Left forelimb (tissue), 1 donor: ENCODE measurements around the gene GPR42.
"Not testable (repeated sequence)": the region's sequence is repeated elsewhere in the genome, so short reads cannot be mapped to it uniquely, and the experiment has no call there.

ENCODE experiments used
- DNase-seq: peaks from one replicate; pipeline ENCODE4 v3.0.0-alpha.2; 2018; ENCODE audit warnings: low spot score

Gene GPR42

DNA sequence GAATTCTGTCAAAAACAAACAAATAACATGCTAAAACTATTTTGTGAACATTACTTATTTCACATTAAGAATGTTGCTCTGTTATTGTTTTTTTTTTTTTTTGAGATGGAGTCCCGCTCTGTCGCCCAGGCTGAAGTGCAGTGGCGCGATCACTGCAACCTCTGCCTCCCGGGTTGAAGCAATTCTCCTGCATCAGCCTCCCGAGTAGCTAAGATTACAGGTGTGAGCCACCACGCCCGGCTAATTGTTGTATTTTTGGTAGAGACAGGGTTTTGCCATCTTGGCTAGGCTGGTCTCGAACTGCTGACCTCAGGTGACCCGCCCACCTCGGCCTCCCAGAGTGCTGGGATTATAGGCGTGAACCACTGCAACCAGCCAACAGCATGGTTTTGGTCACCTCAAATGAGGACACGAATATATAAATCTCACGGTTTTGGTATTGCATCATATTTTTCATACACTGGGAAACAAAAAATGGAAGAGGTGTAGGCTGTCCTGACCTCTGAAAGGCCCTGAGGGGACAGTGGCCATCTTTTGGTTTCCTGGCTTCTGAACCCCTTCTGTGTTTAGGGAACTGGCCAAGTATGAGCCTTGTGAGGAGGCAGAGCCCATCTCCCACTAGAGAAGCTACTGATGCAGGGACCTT, 25.5 kb downstream of the GPR42 start:
- no peak for DNase-seq

DNA sequence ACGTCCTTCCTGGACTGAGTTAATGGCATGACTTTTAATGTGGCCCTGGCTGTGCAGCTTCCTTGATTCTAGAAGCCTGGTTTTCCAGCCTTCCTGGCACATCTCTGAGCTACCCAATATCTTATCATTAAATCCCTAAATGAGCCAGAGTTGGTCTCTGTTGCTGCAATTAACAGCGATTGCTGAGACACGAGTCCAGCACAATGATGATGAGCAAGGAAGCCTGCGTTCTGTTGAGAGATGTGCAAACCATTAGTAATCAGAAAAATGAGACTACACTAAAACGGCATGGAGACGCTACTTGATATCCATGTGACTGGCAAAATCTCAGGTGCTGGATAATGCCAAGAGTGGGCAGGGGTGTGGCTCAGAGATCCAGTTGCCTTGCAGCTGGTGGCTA, 26.2 kb downstream of the GPR42 start:
- DNase-seq, result no peak

DNA sequence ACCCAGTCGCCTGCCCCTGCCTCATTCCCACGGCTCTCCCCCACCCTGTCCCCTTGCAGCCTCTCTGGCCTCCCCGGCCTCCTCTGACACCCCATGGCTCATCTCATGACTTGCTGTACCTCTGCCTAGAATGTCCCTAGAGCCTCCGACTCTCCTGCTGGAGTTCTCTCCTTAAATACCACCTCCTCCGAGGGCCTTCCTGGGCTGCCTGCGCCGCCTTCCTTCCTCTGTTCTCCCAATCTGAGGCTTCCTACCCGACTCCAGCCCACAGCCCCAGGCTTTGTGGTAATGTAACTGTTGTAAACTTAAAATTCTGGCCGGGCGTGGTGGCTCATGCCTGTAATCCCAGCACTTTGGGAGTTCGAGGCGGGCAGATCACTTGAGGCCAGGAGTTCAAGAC, 27.7 kb downstream of the GPR42 start:
- no peak for DNase-seq

DNA sequence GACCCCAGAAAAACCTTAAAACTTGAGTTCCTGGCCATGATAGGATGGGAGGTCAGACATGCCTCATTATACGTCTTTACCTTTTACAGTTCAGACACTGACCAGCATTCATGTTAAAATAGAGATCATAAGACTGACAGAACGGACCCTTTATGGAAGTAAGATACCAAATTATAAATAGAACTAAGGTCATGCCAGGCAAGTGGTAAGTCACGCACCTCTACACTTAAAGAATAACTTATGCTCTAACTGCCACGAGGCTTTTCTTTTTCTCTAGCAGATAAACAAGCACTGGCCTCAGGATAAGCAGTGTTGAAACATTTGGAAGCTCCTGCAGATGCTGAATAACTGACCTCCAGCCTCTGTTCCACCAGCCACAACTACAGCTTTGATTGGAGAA, 28.4 kb downstream of the GPR42 start:
- no peak for DNase-seq

DNA sequence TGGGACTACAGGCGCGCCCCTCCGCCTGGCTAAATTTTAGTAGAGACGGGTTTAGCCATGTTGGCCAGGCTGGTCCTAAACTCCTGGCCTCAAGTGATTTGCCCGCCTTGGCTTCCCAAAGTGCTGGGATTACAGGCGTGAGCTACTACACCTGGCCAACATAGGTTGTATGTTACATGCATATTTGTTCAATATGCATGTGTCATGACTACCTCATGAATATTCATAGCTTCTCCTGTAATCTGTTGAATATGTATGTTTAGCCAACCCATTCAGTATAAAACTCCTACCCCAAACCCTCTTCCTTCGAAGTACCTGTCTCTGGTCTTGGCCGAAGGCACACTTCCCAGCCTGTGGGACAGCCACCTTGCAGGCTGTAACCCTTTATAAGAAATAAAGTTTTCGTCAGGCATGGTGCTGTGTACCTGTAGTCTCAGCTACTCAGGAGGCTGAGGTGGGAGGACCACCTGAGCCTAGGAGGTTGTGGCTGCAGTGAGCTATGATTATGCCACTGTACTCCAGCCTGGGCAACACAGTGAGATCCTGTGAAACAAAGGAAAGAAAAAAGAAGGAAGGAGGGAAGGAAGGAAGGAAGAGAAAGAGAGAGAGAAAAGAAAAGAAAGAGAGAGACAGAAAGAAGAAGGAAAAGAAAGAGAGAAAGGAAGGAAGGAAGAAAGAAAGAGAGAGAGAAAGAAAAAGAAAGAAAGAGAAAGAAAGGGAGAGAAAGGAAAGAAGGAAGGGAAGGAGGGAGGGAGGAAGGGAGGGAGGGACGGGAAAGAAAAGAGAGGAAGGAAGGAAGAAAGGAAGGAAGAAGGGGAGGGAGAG, 29.3 kb downstream of the GPR42 start:
- no peak for DNase-seq

DNA sequence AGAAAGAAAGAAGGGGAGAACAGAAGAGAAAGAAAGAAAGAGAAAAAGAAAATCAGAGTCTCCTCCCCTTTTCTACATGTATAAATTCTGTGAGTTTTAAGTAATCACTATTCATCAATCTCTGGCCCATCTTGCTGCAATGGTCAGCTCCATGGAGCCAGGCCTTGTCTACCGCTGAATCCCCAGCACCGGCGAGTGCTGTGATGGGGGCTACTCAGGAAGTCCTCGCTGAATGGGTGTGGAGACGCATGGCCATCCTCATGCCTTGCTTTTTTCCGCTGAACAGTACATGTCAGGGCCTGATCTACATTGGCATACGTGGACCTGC, 29.9 kb downstream of the GPR42 start:
- DNase-seq, result no peak

DNA sequence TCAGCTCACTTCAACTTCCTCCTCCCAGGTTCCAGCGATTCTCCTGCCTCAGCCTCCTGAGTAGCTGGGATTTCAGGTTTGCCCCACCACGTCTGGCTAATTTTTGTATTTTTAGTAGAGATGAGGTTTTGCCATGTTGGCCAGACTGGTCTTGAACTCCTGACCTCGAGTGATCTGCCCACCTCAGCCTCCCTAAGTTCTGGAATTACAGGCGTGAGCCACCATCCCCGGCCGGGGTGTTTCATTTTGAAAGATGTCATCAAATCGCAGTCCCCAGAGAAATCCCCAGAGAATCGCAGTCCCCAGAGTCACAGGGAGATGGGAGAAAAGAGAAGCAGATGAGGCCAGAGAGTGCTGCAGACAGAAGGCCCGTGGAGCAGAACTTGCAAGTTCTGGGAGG, 30.5 kb downstream of the GPR42 start:
- not testable (repeated sequence) for DNase-seq

DNA sequence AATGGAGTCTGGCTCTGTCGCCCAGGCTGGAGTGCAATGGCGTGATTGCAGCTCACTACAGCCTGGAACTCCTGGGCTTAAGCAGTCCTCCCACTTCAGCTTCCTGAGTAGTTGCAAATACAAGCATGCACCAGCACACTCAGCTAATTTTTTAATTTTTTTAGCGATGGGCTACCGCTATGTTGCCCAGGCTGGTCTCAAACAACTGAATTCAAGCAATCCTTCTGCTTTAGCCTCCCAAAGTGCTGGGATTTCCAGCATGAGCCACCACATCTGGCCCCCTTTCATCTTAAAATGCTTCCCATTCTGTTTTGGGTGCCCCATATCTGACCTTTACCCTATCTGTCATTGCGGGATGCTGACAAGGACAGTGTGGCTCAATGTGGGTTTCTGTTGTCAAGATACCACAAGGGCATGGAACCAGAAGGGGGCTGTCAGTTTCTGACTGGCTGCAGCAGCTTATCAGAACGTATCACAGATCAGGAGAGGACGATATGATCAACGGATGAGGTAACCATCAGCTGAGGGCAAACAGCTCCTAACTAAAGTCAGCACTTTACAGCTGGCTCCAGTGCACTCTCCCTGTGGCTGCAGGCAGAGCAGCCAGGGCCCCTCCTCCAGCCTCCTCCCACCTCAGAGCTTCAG, 32.4 kb downstream of the GPR42 start:
- no peak for DNase-seq

DNA sequence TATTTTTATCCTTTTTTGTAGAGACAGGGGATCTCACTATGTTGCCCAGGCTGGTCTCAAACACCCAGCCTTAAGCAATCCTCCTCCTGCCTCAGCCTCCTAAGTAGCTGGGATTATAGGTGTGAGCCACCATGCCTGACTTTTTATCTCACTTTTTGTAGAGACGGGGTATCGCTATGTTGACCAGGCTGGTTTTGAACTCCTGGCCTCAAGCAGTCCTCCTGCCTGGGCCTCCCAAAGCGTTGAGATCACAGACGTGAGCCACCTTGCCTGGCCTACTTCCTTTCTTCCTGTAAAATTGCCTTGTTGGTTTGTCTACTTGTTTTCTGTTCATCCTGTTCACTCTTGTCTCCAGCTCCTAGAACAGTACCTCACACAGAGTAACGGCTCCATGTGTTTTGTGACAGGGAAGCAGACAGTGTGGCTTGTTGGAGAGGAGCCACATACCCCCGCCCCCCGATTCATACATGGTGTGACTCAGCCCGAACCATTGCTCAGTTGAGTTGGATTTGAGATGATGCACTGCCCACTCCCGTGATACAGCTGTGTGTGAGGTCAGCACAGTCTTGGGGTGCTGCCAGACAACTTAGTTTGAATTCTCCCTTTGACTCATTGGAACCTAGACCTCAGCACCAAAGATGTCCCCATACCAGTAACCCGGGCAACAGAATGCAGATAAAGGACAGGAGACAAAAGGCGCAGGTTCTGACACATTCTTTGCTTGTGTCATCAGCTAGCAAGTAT, 34.2 kb downstream of the GPR42 start:
- no peak for DNase-seq

DNA sequence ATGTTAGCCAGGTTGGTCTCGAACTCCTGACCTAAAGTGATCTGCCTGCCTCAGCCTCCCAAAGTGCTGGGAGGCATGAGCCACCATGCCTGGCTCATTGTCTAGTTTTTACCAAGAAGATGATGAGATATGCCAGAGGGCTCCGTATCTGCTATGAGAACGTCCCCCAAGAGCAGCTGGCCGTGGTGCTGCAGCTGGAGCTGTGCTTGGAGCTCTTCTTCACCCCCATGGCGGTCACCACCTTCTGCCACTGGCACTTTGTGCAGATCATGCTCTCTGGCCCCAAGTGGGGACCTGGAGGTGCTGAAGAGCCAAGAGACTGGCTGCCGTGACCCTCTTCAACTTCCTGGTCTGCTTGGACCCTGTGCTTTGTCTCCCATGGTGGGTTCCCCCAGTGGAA, 36.8 kb downstream of the GPR42 start:
- no peak for DNase-seq

DNA sequence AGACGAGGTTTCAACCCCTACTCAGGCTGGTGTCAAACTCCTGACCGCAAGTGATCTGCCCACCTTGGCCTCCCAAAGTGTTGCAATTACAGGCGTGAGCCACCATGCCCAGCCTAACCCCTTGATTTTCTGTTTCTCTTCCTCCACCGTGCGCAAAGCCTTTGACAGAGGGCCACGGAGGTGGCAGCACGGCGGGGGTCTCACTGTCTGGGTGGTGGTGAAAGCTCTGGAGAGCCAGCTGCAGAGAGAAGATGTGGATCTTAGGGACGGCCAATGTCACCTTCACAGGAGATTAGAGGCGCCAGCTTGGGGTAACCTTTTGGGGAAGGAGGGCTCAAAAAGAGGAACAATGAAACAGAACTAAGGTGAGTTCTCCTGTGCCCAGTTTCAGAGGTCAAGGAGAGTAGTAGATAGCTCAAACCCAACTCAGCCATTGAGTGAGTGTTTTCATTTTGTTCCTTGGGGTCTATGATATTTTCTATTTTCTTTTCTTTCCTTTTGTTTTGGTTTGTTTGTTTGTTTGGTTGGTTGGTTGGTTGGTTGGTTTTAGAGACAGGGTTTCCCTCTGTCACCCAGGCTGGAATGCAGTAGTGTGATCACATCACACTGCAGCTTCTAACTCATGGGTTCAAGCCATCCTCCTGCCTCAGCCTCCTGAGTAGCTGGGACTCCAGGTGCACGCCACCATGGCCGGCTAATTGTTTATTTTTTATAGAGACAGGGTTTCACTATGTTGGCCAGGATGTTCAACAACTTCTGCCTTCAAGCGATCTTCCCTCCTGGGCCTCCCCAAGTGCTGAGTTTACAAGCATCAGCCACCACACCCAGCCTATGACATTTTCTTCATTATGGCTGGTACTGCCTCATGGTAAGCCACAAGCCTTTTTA, 37.7 kb downstream of the GPR42 start:
- DNase-seq, result no peak

DNA sequence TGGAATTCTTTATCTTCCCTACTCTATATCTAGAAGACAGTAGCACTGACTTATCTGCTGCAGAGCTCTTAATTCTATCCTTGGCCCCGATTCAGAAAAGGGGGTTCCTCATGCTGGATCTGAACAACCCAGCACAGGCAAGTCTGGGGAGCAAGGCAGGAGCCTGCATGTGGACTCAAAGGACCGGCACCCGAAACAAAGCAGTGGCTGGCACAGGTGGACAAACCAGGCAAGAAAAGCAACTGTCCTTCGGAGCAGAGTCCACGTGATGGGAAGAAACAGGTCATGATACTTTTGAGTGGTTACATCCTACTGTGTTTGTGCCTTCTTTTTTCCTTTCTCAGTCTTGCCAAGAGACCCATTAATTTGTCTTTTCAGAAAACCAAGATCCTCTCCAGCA, 38.3 kb downstream of the GPR42 start:
- no peak for DNase-seq

DNA sequence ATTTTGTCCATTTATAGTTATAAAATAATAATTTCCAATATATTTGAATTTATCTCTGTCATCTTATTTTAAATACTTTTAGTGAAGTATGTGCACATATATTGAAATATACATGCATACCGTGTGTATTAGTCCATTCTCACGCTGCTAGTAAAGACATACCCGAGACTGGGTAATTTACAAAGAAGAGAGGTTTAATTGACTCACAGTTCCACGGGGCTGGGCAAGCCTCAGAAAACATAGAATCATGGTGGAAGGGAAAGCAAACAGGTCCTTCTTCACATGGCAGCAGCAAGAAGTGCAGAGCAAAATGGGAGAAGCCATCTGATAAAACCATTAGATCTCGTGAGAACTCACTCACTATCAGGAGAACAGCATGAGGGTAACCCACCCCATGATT, 39.6 kb downstream of the GPR42 start:
- DNase-seq, result no peak

DNA sequence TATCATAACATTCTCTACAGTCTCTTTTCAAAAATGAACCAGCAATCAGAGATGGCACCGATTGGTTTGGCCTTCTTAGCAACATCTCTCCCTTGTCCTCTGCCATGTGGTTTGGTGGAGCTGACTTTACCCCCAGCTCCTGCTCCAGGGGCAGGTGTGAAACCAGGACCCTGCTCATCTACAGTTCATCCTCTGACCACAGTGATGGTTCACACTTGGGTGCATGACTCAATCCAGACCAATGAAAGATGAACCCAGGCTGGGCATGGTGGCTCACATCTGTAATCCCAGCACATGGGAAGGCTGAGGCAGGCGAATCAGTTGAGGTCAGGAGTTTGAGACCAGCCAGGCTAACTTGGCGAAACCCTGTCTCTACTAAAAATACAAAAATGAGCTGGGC, 43.6 kb downstream of the GPR42 start:
- no peak for DNase-seq

DNA sequence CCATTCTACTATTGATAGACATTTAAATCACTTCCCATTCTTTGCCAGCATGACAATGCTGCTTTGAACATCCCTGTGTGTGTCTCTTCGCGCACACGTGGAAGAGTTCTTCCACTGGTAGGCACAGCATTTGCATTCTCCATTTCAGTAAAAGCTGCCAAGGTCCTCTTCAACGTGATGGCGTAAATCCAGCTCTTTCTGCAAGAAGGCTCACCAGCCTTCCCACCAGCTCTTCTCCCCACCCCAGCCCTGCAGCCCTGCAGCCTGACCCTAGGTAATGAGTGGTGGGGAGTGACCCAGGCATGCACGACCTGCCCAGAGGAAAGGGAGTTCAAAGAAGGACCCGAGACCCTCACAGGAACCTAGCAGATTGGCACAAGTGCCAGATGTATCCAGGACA, 45.5 kb downstream of the GPR42 start:
- DNase-seq, result no peak

DNA sequence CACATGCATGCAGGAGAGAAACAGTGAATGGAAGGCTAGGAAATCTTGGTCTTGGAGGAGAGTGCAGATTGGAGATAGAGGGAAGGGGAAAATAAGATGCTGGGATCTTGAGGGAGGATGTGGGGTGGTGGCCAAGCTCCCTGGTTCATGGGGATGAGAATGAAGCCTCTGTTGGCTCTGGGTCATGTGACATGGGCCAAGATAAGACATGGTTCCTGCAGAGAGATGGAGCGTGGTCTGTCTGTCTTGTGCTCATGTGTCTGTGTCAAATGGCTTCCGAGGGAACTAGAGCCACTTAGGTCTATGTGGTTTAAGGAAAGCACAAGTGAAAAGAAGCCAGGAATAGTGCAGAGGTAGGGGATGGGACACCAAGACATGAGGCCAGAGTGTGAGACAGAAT, 46.4 kb downstream of the GPR42 start:
- DNase-seq, result no peak

DNA sequence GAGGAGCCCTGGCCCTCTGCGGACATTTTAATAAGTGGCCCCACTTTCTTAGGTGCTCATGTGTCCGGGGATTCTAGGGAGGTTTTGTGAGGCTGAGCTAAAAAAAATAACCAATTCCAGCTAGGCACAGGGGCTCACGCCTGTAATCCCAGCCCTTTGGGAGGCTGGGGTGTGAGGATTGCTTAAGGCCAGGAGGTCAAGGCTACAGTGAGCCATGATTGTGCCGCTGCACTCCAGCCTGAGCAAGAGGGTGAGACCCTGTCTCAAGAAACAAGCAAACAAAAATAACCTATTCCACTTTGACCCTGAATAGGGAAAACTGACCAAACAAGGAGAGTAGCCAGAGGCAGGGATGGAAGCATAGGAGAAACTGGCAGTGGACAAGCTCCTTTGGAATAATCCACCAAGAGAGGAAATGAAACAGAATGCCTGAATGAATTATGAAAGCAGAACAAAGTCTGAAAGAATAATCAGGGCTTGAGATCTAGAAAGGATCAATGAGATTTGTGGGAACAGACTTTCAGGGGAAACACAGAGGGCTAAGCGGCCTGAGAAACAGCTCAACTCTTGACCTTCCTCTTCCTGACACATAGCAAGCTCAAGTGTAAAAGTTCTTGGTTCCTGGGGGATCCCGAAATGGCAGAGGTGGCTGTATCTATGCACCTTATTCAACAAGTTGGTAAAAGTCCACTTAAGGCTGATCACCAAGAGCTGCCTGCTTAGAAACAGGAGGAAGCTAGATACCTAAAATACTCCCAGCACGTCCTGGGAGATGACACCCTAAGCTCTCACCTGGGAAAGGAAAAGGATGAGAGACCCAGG, 47.1 kb downstream of the GPR42 start:
- DNase-seq, result no peak

DNA sequence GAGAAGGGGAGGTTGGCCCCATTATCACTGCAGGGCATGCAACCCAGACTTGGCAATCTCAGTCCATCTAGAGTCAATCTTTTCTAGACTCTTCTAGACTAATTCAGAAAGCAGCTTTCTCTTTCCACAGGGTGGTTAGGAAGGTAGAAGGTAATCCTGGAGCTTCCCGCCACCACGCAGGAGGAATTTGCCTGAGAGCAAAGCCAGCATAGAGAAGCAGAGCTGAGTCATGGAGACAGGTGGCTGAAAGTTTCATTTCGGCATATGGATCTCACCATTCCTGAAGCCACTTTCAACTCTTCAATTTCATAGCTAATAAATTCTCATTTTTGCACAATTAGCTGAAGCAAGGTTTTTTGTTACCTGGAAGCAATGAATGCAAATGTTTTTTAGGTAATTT, 48.2 kb downstream of the GPR42 start:
- DNase-seq, result no peak

DNA sequence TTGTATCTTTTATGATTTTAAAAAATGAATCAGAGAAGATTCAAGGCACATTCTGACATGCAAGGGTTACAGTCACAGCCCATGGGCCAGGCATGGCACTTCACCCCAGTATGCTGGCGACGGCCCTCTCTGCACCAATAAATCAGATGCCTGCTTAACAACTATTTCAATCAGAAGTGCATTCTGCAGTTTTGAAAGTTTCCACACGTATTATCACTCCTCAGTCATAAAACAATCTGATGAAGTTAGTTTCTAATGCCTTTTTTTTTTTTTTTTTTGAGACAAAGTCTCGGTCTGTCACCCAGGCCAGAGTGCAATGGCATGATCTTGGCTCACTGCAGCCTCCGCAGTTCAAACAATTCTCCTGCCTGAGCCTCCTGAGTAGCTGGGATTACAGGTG, 48.9 kb downstream of the GPR42 start:
- DNase-seq, result no peak

DNA sequence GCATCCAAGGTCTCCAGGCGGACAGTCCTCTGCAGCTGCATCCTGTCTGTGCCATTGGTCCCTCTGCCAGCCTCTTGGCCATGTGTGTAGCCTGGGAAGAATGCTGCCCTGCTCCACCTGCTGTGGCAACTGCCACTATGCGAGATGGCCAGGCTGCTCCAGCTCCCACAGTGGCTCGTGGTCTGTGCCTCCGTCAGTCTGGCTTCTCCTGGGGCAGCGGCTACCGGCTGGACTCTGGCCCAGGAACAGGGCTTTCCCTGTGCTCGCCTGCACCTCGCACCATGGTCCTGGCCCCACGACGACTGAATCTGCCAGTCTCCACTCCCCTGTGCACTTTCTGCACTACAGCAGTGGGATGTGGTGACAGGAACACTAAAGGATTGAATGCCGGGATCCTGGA, 50.5 kb downstream of the GPR42 start:
- DNase-seq, result no peak
